NCI-H446 (cell line): Measurements from ENCODE around the gene DCUN1D2.
"Not testable (repeated sequence)": the region's sequence is repeated elsewhere in the genome, so short reads cannot be mapped to it uniquely, and the experiment has no call there.

Source experiments
- DNase-seq, 2 experiments: peaks; one replicate each; lab custom pipeline; 2025; lab: John Stamatoyannopoulos, UW

The DCUN1D2 gene

DNA sequence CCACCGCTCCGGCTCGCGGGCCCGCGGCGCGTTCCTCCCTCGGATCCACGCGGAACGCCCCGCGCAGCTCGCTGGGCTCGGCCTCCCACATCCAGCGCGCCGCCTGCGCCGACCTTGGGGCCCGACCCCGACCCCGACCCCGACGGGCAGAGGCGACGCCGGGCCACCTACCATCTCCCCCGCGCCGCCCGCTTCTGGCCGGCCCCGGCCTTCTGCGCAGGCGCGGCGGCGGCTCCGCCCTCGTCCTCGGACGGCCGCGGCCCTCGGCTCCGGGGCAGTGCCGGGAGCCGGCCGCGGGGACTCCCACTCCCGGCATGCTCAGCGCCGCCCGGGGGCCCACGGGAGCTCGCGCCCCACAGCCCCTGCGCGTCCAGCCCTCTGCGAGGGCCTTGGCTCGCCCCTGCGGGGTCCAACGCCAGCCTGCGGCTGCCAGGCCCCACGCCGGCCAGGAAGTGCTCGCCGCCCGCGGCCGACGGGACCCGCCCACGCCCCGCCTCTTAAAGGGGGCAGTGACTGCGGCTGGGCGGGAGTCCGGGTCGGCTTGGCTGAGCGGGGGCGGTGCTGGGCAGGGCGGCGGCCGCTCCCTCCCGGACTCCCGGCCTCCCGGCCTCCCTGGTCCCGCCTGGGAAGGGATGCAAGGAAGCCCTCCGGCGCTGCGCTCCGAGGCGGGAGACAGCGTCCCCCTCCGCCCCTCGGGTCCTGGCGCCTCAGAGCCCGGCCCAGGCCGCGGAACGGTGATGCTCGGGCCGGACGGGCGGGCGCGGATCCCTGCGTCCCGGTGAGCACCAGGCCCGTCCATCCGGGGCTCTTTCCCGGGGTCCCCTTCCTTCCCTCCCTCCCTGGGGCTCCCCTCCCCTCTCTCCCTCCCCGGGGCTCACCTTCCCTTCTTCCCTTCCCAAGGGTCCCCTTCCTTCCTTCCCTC, at the start of gene DCUN1D2:
TSS of gene DCUN1D2 (minus strand) at position 216 of the 922 bp plus-strand sequence. CDS start at position 174, 42 bp downstream.
- peak; percentile 0 to 79 for DNase-seq

- no peak for DNase-seq
Observed at GRCh38 chr13:113539822-113540221, 49.3 kb upstream of the DCUN1D2 start.

DNA sequence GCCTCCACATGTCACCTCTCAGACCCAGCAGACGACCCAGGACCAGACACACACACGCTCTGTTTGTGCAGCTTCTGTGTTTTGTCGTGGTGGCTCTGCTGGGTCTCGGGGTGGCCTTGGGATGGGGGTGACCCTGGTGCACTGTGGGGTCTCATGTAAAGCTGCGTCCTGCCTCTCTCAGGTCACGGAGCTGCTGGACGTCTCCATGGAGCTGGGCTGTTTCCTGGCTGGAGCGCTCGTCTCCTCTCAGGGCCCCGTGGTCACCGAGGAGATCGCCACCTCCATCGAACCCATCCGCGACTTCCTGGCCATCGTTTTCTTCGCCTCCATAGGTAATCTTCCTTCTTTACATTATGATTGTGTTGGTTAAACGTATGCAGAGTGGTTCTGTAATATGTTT, 48.7 kb upstream of the DCUN1D2 start:
- no peak for DNase-seq

DNA sequence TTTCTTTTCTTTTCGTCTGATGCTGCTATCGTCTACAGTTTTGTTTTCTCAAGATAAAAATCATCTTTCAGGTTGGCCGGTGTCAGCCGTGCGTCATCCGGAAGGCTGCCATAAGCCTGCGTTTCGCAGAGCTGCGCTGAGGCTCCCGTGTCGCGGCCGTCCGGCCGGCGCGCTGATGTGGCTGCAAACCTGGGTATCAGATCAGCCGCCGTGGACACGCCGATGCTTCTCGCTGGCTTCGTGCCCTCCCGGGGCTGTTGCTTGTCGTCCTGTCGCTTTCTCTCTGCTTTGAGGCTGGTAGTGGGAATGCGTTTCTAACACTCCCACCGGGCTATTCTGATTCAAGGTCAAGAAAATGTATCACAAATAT, 48.2 kb upstream of the DCUN1D2 start:
- DNase-seq, result no peak

DNA sequence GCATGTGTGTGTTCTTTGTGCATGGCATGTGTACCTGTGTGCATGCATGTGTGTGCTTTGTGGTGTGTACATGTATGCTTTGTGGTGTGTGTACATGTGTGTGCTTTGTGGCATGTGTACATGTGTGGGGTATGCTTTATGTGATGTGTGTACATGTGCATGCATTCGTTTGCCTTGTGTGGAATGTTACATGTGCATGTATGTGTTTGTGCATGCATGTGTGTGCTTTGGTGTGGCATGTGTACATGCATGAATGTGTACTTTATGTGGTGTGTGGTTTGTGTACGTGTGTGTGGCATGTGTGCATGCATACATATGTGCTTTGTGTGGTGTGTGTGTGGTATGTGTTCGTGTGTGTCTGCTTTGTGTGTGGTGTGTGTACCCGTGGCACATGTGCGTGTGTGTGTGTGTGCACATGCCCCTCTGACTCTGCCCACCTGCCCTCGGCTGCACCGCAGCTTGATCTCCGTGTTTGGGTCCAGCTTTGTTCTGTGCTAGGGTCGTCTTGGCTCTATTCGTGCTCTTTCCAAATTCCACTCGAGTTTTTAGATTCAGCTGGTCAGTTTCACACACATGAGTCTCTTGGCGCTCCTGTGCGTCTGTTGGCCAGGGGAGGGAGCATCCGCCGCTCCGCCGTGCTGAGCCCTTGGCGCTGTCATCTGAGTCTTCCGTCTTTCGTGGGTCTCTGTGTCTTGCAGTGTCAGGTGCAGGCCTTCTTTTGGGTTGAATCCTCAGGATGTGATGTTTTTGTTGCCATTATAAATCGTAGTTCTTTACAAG, 47.6 kb upstream of the DCUN1D2 start:
- DNase-seq, result no peak

DNA sequence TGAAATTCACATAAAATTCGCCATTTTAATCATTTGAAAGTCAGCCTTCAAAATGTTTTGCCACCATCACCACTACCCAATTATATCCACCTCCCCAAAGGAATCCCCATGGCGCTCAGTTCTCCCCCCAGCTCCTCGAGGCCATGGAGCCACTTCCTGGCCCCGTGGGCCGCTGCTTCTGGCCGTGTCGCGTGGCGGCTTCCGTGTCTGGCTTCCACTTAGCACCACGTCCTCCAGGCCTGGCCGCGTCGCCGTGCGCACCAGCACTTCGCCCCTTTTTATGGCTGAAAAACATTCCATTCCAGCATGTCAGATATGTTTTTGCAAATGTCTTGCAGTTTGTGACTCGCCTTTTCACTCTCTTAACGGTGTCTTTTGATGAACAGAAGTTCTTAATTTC, 46.7 kb upstream of the DCUN1D2 start:
- no peak for DNase-seq

DNA sequence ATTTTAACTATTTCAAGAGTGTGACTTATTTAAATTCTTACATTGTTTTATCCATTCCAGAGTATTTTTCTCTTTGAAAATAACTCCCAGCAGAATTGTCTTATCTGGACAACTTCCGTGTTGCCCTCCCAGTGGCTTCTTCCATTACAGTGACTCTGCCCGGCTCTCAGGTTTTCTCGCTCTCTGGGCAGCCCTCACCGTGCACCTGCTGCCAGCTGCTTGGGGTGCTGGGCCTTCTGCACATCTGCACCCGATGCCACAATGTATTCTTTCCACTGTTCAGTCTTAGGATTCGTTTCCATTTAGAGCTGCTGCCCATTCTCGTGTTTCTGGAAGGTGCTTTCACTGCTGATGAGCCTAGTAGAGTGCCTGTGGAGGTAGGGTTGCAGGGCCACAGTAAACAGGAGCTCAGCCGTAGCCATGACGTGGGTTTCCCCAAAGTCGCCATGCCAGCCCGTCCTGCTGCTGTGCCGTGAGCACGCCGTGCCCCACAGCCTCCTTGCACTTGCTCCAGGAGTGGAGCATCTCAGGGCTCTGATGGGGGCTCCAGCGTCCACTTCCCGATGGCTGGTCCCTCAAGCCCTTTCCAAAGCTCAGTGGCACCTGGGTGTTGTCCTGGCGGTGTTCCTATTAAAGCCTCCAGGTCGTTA, 46.1 kb upstream of the DCUN1D2 start:
- no peak for DNase-seq

DNA sequence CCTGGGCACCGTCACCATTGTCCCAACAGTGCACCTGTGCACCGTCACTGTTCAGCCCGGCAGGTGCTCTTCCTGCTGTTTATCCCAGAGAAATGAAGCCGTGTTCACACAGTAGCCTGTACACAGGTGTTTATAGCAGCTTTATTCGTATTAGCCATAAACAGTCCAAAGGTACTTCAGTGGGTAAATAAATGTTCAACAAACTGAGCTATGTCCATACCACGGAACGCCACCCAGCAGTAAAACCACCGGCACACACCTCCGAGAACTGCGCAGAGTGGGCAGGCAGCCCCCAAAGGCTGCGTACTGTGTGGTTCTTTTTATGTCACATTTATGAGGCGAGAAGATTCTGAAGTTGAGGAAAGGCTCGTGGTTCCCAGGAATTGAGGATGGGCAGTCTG, 44.9 kb upstream of the DCUN1D2 start:
- DNase-seq, result no peak

- DNase-seq, result no peak
Observed at GRCh38 chr13:113534236-113534860, 43.8 kb upstream of the DCUN1D2 start.

- no peak for DNase-seq
Observed at GRCh38 chr13:113533161-113533840, 42.8 kb upstream of the DCUN1D2 start.

GRCh38 chr13:113532156-113532806, 41.8 kb upstream of the DCUN1D2 start:
- DNase-seq, result no peak

- no peak for DNase-seq
Observed at GRCh38 chr13:113531041-113531873, 40.7 kb upstream of the DCUN1D2 start.

DNA sequence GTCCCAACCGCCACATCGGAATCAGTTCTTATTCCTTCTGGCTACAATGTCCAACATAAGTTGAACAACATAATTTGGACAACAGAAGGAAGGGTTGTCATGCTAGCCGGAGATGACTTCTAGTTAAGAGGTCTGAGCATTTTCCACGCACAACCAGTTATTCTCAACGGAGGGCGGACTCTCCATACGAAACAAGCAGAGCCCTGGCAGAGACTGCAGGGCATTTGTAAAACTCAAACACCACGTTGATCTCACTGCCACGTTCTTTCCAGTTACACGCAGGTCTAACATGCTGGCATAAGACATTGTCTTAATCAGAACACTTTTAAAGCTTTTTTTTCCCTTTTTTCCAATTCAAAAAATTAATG, 38.3 kb upstream of the DCUN1D2 start:
- DNase-seq, result no peak

DNA sequence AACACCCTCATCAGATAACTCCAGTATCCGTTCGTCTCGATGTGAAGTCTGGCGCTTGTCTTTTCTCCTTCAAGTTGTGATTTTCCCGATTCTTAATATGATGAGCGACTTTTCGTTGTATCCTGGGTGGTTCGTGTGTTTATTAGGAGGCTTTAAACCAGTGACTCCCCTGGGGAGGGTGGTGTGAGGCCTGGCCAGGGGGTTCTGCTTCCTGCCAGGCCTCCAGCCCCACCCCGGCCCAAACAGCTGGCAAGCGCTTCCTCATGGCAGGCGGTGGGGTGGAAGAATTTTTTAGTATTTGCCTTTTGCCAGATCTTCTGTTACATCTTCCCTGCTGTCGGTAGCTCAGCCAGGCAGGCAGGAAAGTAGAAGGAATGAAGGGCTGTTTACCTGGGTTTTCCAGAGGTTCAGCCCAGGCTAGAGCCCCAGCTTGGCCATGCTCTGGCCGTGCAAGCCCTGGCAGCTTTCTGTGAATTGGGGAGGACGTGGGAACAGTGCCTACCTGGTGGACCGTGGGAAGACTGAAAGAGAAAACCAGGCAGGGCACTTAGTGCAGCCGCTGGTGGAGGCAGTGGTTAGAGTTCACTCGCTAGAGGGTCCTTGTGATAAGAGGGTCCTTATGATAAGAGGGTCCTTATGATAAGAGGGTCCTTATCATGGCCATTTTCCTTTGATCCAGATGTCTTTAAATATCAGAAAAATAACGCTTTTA, 37.7 kb upstream of the DCUN1D2 start:
- no peak for DNase-seq

- no peak for DNase-seq
Observed at GRCh38 chr13:113527272-113527958, 36.9 kb upstream of the DCUN1D2 start.

DNA sequence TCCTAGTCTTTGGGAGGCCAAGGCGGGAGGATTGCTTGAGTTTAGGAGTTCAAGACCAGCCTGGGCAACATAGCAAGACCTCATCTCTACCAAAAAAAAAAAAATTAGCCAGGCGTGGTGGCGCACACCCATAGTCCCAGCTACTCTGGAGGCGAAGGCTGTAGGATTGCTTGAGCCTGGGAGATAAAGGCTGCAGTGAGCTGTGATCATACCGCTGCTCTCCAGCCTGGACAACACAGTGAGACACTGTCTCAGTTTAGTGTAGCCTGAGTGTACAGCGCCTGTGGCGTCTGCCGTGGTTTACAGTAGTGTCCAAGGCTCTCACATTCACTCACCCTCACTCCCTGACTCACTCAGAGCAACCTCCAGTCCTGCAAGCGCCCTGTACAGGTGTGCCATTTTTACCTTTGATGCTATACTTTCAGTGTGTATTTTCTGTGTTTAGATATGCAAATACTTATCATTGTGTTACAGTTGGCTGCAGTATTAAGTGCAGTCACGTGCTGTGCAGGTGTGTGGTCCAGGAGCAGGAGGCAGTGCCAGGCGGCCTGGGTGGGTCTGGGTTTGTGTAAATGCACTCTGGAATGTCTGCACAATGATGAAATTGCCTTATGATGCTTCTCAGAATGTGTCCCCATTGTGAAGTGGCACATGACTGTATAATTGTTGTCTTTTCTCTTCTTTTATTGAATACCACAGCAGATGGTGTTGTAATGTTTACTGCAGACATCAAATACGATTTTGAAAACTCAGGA, 36.1 kb upstream of the DCUN1D2 start:
- DNase-seq, result no peak

DNA sequence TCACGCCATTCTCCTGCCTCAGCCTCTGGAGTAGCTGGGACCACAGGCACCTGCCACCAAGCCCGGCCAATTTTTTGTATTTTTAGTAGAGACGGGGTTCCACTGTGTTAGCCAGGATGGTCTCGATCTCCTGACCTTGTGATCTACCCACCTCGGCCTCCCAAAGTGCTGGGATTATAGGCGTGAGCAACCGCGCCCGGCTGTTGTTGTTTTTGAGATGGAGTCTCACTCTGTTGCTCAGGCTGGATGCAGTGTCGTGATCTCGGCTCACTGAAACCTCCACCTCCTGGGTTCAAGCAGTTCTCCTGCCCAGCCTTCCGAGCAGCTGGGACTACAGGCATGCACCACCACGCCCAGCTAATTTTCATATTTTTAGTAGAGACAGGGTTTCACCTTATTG, 31.9 kb upstream of the DCUN1D2 start:
- DNase-seq, result not testable (repeated sequence)

DNA sequence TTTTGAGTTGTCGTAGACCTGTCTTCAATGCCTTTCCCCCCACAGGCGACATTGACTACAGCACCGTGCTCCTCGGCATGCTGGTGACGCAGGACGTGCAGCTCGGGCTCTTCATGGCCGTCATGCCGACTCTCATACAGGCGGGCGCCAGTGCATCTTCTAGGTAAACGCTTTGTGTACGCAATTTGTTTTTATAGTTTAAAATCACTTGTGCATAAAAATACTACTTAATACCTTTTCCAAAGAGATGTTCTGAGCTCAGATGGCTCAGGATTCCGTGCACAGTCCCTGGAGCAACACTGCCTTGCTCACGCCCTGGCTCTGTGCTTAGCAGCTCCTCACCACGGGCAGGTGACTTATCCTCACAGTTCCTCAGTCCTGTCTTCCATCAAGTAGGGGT, 30.1 kb upstream of the DCUN1D2 start:
- DNase-seq, result no peak
